ENCODE measurements around the gene NGLY1. TPM values are rescaled to one million over a fixed set of nuclear protein-coding genes. Genes with fewer than 3 reads are reported as not detected.

The NGLY1 gene
- total RNA-seq, 1 donor from 2014 or later: 16.5 TPM

DNA sequence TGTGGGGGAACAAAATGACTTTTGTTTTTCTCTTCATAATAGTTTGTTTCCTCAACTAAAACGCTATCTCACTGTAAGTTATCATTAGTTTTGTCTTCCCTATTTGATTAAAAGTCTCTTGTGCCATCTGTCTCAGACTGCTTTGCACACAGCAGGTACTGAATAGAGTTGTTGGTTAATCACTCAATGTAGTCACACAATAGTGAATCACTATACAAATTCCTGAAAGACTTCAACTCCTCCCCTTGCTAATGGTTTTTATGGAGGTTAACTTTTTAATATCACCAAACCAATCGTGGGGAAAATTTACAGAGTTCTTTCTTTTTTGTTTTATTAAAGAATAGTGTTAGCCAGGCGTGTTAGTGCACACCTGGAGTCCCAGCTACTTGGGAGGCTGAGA, 2.6 kb upstream of the NGLY1 start:
- ATAC-seq (no peak), DNase-seq (ENCODE audit: low spot score) (no peak)

DNA sequence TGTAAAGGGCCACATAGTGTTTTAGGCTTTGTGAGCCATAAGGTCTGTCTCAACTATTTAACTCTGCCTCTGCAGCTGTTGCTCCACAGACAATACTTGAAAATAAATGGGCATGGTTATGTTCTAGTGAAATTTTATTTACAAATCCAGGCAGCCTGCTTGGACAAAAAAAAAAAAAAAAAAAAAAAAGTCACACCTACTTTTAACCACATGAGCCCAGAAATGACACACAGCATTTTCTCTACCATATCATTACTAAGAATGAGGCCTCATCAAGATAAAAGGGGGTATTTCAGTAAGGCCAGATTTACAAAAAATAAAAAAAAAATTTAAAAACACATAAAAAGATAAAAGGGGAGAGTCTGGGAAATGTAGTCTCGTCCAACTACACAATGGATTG, 1.7 kb upstream of the NGLY1 start:
- no peak for ATAC-seq

DNA sequence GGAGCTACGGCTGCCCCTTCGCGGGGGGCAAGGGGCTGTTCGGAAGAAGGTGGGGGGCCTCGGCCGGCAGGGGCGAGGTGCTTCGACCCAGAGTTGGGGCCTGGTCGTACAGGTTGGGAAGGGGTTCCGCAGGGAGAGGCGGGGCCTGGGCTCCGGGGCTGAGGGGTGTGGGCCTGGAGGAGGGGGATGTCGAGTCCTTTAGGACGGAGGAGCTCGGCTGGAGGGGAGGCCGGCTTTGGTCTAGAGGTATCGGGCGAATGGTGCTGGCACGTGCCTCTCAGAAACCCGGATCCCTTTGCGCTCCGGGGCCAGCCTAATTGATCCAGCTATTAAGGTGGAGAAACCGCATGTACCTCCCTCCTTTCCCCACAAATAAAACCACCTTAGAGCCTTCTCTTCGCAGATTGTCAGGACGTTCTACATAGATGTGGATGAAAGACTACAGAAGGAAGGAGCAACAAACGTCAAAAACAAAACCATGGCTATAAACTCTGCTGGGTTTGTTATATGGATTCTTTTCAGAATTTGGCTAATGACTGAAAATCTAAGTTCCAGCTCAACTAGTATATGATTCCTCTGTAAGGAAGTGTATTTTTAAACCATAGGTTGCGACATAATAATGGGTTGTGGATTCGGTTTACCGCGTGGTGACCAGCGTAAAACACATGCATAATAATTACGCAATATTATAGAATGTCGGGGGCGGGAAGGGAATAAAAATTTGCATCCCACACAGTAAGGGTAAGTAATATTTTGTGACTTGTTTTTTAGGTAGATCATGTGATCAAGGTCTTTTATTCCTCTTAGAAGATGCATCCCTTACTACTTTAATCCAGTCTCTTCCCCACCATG, 644 bp upstream of the NGLY1 start:
- peak; percentile 67 for ATAC-seq
- no peak for DNase-seq (ENCODE audit: low spot score)

More for the DNA sequence above, 1.7 kb upstream of the NGLY1 start:
- no peak for DNase-seq (ENCODE audit: low spot score)

DNA sequence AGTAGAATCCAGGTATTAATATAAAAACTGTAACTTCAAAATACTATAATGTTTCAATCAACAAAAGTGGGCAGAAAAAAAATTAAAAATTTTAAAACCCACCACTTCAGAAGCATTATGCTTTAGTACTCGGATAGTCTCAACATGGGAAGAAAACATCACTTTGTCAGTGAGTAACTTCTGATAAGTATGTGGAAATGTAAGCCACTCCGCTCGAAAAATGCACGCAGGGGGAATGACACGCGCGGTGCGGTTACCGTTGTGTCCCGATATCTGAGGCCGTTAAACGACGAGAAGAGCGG, 656 bp downstream of the NGLY1 start:
- ATAC-seq (no peak), DNase-seq (ENCODE audit: low spot score) (no peak)

DNA sequence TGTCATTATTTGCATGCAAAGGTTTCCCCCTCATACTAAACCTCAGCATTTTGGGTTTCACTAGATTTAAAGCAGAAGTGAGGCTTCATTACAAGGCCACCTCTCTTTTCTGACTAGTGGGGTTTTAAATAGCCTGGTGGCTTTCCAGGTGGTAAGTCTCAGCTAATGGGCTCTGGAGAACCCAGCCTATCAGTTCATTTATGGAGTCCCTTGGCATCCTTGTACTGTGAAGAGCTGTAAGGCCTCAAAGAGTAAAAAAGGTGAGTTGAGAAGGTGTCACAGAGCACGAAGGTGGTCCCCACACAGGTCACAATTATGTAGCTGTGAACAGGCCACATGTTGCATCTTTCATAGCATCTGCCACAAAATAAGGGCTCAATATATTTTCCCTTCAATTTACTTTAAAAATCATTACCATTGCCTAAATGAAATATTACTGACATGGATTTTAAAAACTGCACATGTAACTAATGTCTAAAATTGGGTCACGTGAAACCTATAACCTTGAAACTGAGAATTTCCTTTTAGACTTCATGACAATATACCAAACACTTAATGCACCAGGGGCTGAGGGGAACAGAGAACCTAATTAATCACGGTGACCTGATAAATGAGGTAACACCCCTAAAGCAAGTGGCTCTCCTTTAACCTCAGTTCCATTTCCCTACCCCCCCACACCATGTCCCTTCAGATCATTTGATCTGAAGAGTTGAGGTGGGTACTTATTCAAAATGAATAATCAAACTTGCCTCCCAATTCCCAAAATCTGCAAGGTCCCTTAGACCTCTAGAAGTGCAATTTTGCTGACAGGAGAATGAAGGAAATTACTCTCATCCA, 1.3 kb downstream of the NGLY1 start:
- ATAC-seq (no peak), DNase-seq (ENCODE audit: low spot score) (no peak)

DNA sequence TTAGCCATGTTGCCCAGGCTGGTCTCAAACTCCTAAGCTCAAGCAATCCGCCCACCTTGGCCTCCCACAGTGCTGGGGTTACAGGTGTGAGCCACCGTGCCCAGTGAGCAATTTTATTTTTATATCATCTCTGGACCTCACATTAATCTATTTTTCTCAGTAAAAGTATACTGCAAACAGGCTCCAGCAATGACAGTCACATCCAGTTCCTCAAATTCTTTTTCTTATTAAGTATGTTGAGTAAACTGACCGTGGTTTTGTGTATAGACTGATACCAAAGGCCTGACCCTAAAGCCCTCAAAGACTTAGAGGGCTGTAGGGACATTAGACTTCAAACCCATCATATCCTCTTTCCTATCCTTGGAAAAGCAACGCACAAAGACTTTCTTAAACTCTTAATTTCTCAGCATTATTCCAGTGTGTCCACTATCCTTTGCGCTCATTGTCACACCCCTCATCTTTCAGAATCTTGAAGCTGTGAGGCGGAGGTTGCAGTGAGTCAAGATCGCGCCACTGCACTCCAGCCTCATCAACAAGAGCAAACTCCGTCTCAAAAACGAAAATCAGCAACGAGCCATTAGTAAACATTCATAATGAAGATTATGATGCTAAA, 2.0 kb downstream of the NGLY1 start:
- no peak for ATAC-seq

DNA sequence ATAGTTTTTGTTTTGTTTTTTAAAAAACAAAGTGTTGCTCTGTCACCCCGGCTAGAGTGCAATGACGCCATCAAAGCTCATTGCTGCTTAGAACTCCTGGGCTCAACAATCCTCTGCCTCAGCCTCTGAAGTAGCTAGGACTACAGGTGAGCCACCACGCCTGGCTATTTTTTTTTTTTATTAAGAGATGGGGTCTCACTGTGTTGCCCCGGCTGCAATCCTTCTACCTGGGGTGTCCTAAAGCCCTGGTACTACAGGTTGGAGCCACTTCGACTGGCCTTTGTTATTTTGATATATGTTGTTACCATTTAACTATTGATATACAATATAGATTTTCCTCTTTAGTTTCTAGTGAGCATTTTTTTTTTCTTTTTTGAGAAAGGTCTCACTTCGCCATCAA, 2.6 kb downstream of the NGLY1 start:
- DNase-seq (ENCODE audit: low spot score) (no peak), ATAC-seq (no peak)

More for the DNA sequence above, 2.0 kb downstream of the NGLY1 start:
- no peak for DNase-seq (ENCODE audit: low spot score)

DNA sequence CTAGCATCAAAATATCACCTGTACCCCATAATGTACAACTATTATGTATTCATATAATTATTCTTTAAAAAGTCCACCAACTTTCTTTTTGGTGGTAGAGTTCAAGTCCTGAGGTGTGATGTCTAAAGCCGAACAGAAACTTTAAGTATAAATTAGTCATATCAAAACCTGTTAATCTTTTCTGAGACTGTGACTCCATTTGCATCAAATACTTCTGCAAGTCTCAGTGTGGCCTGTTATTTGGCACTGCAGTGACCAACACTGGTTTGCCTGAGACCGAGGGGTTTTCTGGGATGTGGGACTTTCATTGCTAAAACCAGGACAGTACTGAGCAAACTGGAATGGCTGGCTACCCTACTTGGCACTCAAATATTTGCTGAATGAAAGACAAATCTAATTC, 7.3 kb downstream of the NGLY1 start:
- DNase-seq (ENCODE audit: low spot score) (no peak), ATAC-seq (no peak)

DNA sequence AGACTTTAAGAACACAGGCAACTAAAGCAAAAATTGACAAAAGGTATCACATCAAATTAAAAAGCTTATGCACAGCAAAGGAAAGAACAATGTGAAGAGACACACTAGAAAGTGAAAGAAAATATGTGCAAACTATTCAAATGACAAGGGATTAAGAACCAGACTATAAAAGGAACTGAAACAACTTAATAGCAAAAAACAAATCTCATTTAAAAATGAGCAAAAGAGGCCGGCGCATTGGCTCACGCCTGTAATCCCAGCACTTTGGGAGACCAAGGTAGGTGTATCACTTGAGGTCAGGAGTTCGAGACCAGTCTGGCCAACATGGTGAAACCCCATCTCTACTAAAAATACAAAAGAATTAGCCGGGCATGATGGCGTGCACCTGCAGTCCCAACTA, 14.4 kb downstream of the NGLY1 start:
- DNase-seq (ENCODE audit: low spot score) (no peak), ATAC-seq (no peak)

DNA sequence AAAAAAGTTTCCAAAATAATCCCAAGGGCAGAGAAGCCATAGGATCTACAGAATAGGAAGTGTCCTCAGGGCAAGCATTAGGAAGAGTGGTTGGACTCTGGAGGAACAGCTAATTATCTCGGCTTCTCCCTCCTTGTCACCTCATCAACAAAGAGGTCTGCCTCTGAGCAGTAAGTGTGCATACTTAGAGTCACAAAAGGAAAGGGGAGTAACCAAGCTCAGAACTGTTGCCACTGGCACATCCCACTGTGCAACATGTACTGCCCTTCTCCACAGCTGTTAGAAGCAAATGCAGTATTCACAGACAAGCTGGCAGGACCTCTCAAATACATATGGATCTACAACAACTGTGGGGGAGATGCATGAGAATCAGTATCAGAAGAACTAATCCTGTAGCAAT, 31.5 kb downstream of the NGLY1 start:
- DNase-seq (ENCODE audit: low spot score) (no peak), ATAC-seq (no peak)

DNA sequence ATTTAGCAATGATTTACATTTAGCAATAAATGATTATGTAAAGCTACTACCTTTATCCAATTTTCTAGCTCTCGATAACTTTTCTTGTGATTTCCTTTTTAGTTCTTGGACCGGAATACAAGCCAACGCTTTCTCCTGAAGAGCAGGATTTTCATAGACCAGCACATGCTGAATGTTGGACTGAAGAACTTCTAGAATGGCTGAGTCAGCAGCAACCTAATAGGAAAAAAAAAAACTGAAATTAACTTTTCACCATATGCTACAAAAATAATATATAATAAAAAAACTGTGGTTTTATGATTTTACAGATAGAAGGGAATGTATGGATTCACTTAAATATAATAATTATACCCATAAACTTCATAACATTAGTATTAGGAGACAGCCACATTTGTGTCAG, 32.2 kb downstream of the NGLY1 start:
- ATAC-seq (no peak), DNase-seq (ENCODE audit: low spot score) (no peak)

DNA sequence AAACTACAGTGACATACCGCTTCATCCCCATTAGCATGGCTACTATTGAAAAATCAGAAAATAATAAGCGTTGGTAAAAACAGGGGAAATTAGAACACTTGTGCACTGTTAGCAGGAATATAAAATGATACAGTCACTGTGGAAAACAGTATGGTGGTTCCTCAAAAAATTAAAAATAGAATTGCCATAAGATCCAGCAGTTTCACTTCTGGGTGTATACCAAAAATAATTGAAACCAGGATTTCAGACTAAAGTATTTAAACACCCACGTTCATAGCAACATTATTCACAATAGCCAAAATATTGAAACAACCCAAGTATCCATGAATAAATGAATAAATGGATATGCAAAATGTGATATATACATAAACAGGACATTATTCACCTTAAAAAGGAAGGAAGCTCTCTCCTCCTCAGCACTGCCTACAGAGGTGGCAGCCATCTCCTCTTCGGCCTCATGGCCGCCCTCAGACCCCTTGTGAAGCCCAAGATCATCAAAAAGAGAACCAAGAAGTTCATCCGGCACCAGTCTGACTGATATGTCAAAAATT, 34.1 kb downstream of the NGLY1 start:
- no peak for ATAC-seq
- DNase-seq (ENCODE audit: low spot score): no peak

DNA sequence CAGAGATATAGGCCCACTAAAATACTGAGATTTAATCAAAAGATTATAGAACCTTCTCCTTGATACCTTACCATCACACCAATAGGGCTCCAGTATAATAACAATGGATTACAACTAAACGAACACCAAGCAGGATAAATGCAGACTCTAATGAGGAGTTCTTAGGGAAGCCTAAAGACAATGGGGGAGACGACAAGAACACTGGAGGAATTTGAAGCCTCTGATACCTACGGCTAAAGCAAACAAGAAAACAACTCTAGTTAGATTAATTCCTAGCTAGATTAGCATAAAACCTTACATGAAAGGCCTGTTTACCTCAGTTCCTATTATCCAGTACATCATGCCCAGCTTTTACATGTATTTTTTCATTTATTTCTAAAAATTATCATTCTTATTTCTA, 35.1 kb downstream of the NGLY1 start:
- DNase-seq (ENCODE audit: low spot score) (no peak), ATAC-seq (no peak)

DNA sequence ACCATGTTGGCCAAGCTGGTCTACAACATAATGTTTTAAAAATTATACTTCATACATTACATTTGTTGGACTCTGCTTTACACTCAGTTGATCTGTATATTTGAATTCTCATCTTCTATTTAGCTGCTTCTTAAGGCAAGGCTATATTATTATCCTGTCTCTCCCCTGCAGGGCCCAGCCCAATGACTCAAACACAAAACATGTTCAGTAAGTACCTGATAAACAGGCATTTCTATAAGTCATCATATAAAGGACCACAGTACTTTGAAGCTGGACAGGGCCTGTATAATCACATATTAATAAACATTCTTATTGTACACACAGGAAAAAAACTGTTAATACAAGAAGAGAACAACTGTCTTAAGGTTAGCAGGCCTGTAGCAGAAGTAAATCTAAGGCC, 36.2 kb downstream of the NGLY1 start:
- no peak for ATAC-seq

DNA sequence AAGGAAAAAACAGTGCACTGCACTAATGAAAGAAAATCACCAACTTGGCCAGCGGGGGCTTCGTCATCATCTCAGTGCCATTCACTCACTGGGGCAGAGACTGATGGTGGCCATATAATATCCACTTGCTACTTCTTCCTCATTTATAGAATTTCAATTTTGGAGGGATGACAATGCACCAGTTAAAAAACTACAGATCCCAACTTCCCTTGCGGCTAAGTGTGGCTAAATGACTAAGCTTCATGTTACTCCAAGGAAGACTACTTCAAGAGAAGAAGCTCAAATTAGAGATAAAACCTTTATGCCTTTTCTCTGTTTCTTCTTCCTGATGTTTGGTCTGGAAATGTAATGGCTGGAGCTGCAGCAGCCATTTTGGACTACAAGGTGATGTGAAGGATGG, 38.8 kb downstream of the NGLY1 start:
- no peak for ATAC-seq
- DNase-seq (ENCODE audit: low spot score): no peak

More for the DNA sequence above, 36.2 kb downstream of the NGLY1 start:
- no peak for DNase-seq (ENCODE audit: low spot score)

DNA sequence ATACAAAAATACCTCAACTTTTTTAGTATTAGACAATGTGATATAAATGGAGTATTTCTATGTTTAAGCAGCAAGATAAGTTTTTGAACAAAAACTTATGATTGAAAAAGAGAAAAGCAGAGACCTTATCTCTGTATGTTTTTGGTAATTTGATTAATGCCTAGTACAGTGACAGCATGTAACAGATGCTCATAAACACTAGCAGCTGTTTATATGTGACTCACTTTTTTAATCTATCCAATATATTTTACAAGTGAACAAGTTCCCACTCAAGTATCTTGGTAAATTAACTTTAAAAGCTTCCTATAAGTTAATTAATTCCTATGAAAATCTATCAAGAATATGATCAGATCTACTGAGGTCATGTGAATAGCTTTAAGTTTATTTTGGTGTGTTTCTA, 55.1 kb downstream of the NGLY1 start:
- no peak for ATAC-seq
- no peak for DNase-seq (ENCODE audit: low spot score)

DNA sequence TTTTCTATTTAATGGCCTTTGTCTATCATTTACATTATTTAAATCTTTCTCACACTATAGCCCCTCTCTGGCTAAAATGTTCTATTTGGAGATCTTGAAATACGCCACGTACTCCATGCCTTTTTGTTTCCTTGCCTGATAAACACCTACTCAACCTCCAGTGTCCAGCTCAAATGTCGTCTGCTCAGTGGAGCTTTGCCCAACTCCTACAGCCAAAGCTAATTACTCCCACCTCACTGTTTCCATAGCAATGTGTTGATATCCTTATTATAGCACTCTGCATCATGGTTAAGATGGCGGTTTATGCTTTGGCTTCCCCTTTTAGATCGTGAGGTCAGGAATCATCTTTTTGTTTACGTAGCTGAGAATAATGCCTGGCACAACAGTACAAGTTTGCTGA, 55.9 kb downstream of the NGLY1 start:
- no peak for DNase-seq (ENCODE audit: low spot score)
- ATAC-seq: no peak

DNA sequence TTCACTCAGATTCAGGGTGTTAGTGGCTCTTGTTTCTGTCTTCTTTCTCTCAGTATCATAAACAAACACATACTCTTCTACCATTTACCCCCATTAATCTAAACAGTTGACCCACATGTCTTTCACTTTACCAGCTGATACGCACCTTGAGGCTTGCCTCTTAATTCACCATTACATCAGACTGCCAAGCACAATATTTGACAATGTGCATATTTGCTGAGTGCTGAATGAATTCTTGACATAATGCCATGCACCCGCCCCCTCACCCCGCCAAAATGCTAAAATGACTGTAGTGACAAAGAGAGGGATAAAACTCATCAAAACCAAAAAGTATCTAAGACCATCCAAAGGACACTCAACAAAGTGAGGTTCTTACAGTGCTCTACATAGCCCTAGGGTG, 57.4 kb downstream of the NGLY1 start:
- ATAC-seq: peak; percentile 53

DNA sequence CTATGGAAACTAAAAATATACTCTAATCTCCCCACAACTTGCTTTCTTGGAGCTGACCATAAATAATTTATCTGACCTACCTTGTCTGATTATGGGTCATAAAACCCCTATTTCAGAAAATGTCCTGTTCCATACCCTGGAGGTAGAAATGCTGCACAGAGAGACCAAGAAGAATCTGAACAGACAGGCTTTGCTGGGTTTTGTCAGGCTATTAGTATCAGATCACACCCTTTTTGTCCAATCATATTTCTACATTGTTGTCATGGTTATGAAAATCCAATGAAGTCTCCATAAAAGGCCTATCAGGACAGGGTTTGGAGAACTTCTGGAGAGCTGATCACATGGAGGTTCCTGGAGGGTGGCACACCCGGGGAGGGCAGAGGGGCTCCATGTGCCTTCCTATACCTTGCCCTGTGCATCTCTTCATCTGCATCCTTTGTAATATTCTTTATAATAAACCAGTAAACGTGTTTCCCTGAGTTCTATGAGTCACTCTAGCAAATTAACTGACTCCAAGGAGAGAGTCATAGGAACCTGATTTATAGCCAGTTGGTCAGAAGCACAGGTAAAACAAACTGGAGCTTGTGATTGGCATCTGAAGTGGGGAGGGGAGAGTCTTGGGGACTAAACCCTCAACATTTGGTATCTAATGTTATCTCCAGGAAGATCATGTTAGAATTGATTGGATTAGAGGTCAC, 58.1 kb downstream of the NGLY1 start:
- DNase-seq (ENCODE audit: low spot score) (no peak), ATAC-seq (no peak)

More for the DNA sequence above, 57.4 kb downstream of the NGLY1 start:
- DNase-seq (ENCODE audit: low spot score): no peak

DNA sequence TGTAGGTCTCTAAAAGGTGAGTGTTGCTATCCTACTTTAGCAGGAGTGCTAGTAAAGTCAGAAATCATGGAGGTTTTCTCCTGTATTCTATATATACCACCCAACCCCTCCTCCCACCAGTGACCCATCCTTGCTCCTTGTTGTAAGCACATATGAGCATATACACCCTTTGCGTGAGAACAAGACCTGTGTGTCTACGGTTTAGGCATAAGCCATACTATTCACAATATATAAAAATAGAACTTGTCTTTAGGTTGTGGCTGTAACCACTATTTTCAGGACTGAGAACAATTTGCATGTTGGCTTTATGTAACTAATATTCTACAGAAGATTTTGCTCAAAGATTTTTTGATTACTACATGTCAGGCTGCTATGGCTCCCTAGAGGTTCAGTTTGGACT, 59.4 kb downstream of the NGLY1 start:
- DNase-seq (ENCODE audit: low spot score) (no peak), ATAC-seq (no peak)

DNA sequence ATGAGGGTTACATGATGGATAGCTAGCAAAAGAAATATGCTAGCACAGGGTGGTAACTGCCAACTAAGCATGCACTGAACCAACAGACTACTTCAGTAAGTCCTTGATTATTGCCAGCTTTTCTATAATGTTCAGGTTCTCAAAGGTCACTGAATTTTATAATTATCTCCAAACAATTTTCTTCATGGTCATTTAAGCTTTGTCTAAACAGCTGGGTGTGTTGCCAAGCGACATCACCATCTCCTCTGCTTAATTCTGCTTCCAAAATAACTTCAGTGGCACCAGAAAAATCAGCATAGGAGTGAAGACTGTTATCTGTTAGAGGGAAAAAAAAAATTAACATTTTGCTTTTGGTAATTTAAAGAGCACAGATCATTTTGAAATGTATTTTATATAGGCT, 63.9 kb downstream of the NGLY1 start:
- ATAC-seq: no peak

More for the DNA sequence above, 63.9 kb downstream of the NGLY1 start:
- DNase-seq (ENCODE audit: low spot score): no peak

Data from left lobe of liver (tissue), 2 donors.